WTC11 (cell line): ENCODE results near the gene MRPL22. TPM values are rescaled to one million over a fixed set of nuclear protein-coding genes. Genes with fewer than 3 reads are reported as not detected.
"Not testable (repeated sequence)": the region's sequence is repeated elsewhere in the genome, so short reads cannot be mapped to it uniquely, and the experiment has no call there.

Experiments used
- ATAC-seq: fragments of 200-7000 bp; cut with Tn5 transposase; 2 replicates; pipeline ENCODE4 v1.10.0; 2021; ENCODE audit warnings: mild to moderate bottlenecking, moderate library complexity
- CTCF ChIA-PET: fragments of 300-600 bp; sonication (Branson Sonifier 250); formaldehyde crosslinking; loops from one replicate; lab custom pipeline; 2021; ENCODE audit warnings: antibody characterized with exemption; lab: Charles Lee
- POLR2A ChIA-PET: fragments of 350-600 bp; sonication (Branson Sonifier 250); formaldehyde crosslinking; loops from one replicate; lab custom pipeline; 2021; ENCODE audit warnings: antibody characterized with exemption; lab: Charles Lee
- DNase-seq: peaks from one replicate; pipeline ENCODE4 v3.0.0; 2021; ENCODE audit warnings: low spot score
- H3K27ac Mint-ChIP-seq: 2 replicates; pipeline ENCODE4 v1.8.0; 2021; ENCODE audit warnings: mixed read lengths
- H3K27me3 Mint-ChIP-seq: 2 replicates; pipeline ENCODE4 v1.8.0; 2021; ENCODE audit warnings: low read depth, mild to moderate bottlenecking, moderate library complexity, mixed read lengths
- H3K36me3 Mint-ChIP-seq: 2 replicates; pipeline ENCODE4 v1.8.0; 2021; ENCODE audit warnings: mixed read lengths
- H3K4me1 Mint-ChIP-seq: 2 replicates; pipeline ENCODE4 v1.8.0; 2022; ENCODE audit warnings: mixed read lengths
- H3K4me3 Mint-ChIP-seq: 2 replicates; pipeline ENCODE4 v1.8.0; 2021; ENCODE audit warnings: mild to moderate bottlenecking, moderate library complexity, mixed read lengths
- H3K9me3 Mint-ChIP-seq: 2 replicates; pipeline ENCODE4 v1.8.0; 2021; ENCODE audit warnings: mixed read lengths
- ELF4 ChIP-seq: sonication (generic); formaldehyde crosslinking; IDR thresholded peaks from 2 replicates; pipeline ENCODE4 v1.8.1; 2022; ENCODE audit warnings: low read depth, mild to moderate bottlenecking, moderate library complexity, missing genetic modification reagents
- GABPB1 ChIP-seq: sonication (generic); formaldehyde crosslinking; IDR thresholded peaks from 2 replicates; pipeline ENCODE4 v1.8.1; 2023; ENCODE audit warnings: mild to moderate bottlenecking, missing genetic modification reagents
- NFYB ChIP-seq: sonication (generic); formaldehyde crosslinking; conservative IDR thresholded peaks from 2 replicates; pipeline ENCODE4 v1.8.0; 2022; ENCODE audit warnings: low read depth, missing genetic modification reagents
- NR3C1 ChIP-seq: sonication (generic); formaldehyde crosslinking; conservative IDR thresholded peaks from 2 replicates; pipeline ENCODE4 v1.8.1; 2023; ENCODE audit warnings: low read depth, mild to moderate bottlenecking, missing genetic modification reagents
- TCF7 ChIP-seq: sonication (generic); formaldehyde crosslinking; IDR thresholded peaks from 2 replicates; pipeline ENCODE4 v1.8.0; 2022; ENCODE audit warnings: mild to moderate bottlenecking, low read depth, missing genetic modification reagents, moderate library complexity
- TP53 ChIP-seq: sonication (generic); formaldehyde crosslinking; IDR thresholded peaks from 2 replicates; pipeline ENCODE4 v1.8.1; 2023; ENCODE audit warnings: mild to moderate bottlenecking, missing genetic modification reagents
- ZNF263 ChIP-seq: sonication (generic); formaldehyde crosslinking; IDR thresholded peaks from 2 replicates; pipeline ENCODE4 v1.8.1; 2022; ENCODE audit warnings: low read depth, mild to moderate bottlenecking, moderate library complexity, missing genetic modification reagents
- ZNF396 ChIP-seq: fragments of 250-450 bp; sonication (Bioruptor Pico); IDR thresholded peaks from 2 replicates; pipeline ENCODE4 v1.8.0; 2021; ENCODE audit warnings: mild to moderate bottlenecking, moderate library complexity, borderline replicate concordance
- total RNA-seq: library from RNA; stranded (reverse); gene quantifications from 3 replicates; pipeline ENCODE4 v1.2.3, GENCODE V29; 2021
- TF ChIP-seq, protein P1 (sequence below): sonication (generic); formaldehyde crosslinking; IDR thresholded peaks from 2 replicates; pipeline ENCODE4 v1.8.1; 2022; ENCODE audit warnings: missing genetic modification reagents, borderline replicate concordance
- TF ChIP-seq, protein P2 (sequence below): fragments of 250-450 bp; sonication (Bioruptor Pico); IDR thresholded peaks from 2 replicates; pipeline ENCODE4 v1.9.0; 2021; ENCODE audit warnings: moderate library complexity, mild to moderate bottlenecking, inconsistent platforms, borderline replicate concordance
- TF ChIP-seq, protein P3 (sequence below): sonication (generic); formaldehyde crosslinking; IDR thresholded peaks from 2 replicates; pipeline ENCODE4 v1.8.1; 2023; ENCODE audit warnings: mild to moderate bottlenecking, missing genetic modification reagents, moderate library complexity
- TF ChIP-seq, protein P4 (sequence below): fragments of 200-600 bp; IDR thresholded peaks from 2 replicates; pipeline ENCODE4 v1.8.0; 2022; ENCODE audit warnings: antibody characterized with exemption

The MRPL22 gene
- total RNA-seq, 1 experiment from 2014 or later = 52.0 TPM

DNA sequence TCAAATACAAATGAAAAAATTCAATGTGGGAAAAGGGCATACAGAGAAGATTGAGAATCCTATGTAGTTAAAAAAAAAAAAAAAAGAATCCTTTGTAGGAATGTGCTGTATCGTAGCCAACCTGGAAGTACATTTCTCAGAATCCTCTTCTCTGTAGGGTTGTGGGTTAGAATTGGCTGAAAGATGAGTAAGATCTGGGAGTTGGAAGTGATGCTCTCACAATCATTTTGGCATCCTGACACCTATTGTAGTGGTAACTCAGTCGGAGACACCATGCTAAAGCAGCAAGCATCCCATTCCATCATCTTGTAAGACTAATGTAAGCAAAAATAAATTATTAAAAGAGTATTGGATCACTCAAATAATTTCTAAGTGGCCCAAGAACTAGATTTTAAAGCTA, 30.6 kb downstream of the MRPL22 start:
- Mint-ChIP-seq H3K36me3 (peaks cover 11% of the 10 kb centered on the region), H3K4me1 (no peaks in the 10 kb centered on the region), H3K4me3 (no peak overlapping the region), H3K27me3 (no peaks in the 10 kb centered on the region), H3K27ac (no peak overlapping the region), H3K9me3 (peaks cover 11% of the 10 kb centered on the region)
- no peak for ATAC-seq
- CTCF ChIA-PET = interaction anchor here (1.4 to 3.6 kb wide), 4 partner anchors 12 to 56 kb away, joined by 3 to 63 read pairs (median 27); no protein-coding TSS in a partner anchor
- no peak for TF ChIP-seq GABPB1 (CRISPR knock-in tag)
- TF ChIP-seq ZNF396 (CRISPR knock-in tag) = no peak
- TF ChIP-seq, protein P1, sequence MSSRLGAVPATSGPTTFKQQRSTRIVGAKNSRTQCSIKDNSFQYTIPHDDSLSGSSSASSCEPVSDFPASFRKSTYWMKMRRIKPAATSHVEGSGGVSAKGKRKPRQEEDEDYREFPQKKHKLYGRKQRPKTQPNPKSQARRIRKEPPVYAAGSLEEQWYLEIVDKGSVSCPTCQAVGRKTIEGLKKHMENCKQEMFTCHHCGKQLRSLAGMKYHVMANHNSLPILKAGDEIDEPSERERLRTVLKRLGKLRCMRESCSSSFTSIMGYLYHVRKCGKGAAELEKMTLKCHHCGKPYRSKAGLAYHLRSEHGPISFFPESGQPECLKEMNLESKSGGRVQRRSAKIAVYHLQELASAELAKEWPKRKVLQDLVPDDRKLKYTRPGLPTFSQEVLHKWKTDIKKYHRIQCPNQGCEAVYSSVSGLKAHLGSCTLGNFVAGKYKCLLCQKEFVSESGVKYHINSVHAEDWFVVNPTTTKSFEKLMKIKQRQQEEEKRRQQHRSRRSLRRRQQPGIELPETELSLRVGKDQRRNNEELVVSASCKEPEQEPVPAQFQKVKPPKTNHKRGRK (CRISPR knock-in tag) = no peak
- TF ChIP-seq ELF4 (CRISPR knock-in tag) = no peak
- no peak for TF ChIP-seq NR3C1 (CRISPR knock-in tag)
- no peak for TF ChIP-seq TCF7 (CRISPR knock-in tag)
- TF ChIP-seq, protein P2, sequence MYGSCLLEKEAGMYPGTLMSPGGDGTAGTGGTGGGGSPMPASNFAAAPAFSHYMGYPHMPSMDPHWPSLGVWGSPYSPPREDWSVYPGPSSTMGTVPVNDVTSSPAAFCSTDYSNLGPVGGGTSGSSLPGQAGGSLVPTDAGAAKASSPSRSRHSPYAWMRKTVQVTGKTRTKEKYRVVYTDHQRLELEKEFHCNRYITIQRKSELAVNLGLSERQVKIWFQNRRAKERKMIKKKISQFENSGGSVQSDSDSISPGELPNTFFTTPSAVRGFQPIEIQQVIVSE = no peak
- TF ChIP-seq TP53 (CRISPR knock-in tag) = no peak
- TF ChIP-seq ZNF263 (CRISPR knock-in tag) = no peak
- TF ChIP-seq, protein P3, sequence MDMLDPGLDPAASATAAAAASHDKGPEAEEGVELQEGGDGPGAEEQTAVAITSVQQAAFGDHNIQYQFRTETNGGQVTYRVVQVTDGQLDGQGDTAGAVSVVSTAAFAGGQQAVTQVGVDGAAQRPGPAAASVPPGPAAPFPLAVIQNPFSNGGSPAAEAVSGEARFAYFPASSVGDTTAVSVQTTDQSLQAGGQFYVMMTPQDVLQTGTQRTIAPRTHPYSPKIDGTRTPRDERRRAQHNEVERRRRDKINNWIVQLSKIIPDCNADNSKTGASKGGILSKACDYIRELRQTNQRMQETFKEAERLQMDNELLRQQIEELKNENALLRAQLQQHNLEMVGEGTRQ = no peak
- TF ChIP-seq, protein P4, sequence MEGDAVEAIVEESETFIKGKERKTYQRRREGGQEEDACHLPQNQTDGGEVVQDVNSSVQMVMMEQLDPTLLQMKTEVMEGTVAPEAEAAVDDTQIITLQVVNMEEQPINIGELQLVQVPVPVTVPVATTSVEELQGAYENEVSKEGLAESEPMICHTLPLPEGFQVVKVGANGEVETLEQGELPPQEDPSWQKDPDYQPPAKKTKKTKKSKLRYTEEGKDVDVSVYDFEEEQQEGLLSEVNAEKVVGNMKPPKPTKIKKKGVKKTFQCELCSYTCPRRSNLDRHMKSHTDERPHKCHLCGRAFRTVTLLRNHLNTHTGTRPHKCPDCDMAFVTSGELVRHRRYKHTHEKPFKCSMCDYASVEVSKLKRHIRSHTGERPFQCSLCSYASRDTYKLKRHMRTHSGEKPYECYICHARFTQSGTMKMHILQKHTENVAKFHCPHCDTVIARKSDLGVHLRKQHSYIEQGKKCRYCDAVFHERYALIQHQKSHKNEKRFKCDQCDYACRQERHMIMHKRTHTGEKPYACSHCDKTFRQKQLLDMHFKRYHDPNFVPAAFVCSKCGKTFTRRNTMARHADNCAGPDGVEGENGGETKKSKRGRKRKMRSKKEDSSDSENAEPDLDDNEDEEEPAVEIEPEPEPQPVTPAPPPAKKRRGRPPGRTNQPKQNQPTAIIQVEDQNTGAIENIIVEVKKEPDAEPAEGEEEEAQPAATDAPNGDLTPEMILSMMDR = no peak
- POLR2A ChIA-PET = interaction anchor here (0.7 kb wide), 1 partner anchor 683 kb away, joined by 3 read pairs; no protein-coding TSS in a partner anchor
- no peak for DNase-seq

DNA sequence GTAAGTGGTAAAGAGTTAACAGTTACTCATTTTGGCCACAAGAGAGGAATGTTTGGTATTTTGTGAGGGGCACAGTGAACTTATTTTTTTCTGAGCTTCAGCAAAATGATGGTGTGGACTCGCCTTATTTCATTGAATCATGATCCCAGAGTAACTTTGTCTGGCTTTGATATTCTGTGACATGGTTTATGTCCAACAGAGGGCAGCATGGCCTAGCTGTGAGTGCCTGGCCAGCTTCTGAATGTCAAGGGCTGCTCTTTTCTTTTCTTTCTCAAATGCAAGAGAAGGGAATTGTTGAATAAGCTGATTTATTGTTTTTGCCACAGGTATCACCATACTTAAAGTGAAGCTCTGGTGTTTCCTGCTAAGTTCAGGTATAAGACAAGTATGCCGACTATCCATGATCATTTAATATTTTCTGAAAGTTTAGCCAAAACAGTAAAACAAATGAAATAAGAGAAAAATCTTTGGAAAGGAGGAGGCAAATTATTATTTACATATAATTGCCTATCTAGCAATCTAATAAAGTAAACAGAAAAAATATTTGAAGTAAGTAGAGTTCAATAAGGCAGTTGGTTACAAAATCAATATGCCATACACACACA, 31.7 kb downstream of the MRPL22 start:
- ATAC-seq (peak; percentile 75), DNase-seq (peak; percentile 32)
- H3K27me3 Mint-ChIP-seq = no peaks in the 10 kb centered on the region
- CTCF ChIA-PET = interaction anchor here (0.5 to 3.6 kb wide), 26 partner anchors 12 to 402 kb away, joined by 3 to 63 read pairs (median 4); partner anchors contain the start of gene GEMIN5
- H3K4me1 Mint-ChIP-seq = no peaks in the 10 kb centered on the region
- TF ChIP-seq, protein P4 = peak; percentile 34; the same call in 1 of the 2 replicates
- no peak for TF ChIP-seq NFYB (CRISPR knock-in tag)
- TF ChIP-seq, all 79 proteins: peak for 1
- Mint-ChIP-seq H3K9me3 (peaks cover 15% of the 10 kb centered on the region), H3K4me3 (no peak overlapping the region), H3K36me3 (peaks cover 15% of the 10 kb centered on the region), H3K27ac (no peak overlapping the region)
- POLR2A ChIA-PET = no interaction called here

DNA sequence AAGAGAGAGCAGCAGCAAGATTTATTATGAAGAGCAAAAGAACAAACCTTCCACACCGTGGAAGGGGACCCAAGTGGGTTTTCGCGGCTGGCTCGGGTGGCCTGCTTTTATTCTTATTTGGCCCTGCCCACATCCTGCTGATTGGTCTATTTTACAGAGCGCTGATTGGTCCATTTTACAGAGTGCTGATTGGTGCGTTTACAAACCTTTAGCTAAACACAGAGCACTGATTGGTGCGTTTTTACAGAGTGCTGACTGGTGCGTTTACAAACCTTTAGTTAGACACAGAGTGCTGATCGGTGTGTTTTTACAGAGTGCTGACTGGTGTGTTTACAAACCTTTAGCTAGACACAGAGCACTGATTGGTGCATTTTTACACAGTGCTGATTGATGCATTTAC, 35.2 kb downstream of the MRPL22 start:
- H3K4me1 Mint-ChIP-seq, H3K27ac Mint-ChIP-seq, POLR2A ChIA-PET, DNase-seq, H3K4me3 Mint-ChIP-seq, H3K27me3 Mint-ChIP-seq: not testable (repeated sequence)
- H3K9me3 Mint-ChIP-seq = peaks cover 16% of the 10 kb centered on the region
- CTCF ChIA-PET = interaction anchor here (1.3 kb wide), 1 partner anchor 28 kb away, joined by 5 read pairs; no protein-coding TSS in a partner anchor
- peak; percentile 47 for TF ChIP-seq NFYB (CRISPR knock-in tag)
- TF ChIP-seq, all 79 proteins: peak for 1; not testable (repeated sequence) for 78
- peaks cover 15% of the 10 kb centered on the region for H3K36me3 Mint-ChIP-seq
- ATAC-seq = not testable (repeated sequence)
